Natural killer cell (primary cell): ENCODE results near the gene KDM6A. TPM values are rescaled to one million over a fixed set of nuclear protein-coding genes. Genes with fewer than 3 reads are reported as not detected.
A peak's percentile ranks its signal among the peaks of the same experiment; 100 is the strongest.

Experiments
- ATAC-seq, 3 donors: fragments of 150-1000 bp in 2 of 3; fragments of 200-7000 bp in 1 of 3; cut with Tn5 transposase; 1 replicate in 1 of 3; 2 replicates in 2 of 3; pipeline ENCODE4 v1.10.0; 2021; ENCODE audit warnings: mild to moderate bottlenecking in 2 of 3, moderate library complexity in 2 of 3
- DNase-seq, 2 donors: peaks; one replicate each; pipeline versions ENCODE4 v3.0.0 to v3.0.0-alpha.2; 2013 to 2021; ENCODE audit warnings: mixed read lengths in 1 of 2
- H3K27ac ChIP-seq: one replicate; pipeline ENCODE4 v1.5.1; 2013; ENCODE audit warnings: mild to moderate bottlenecking, low read length
- H3K27me3 ChIP-seq: one replicate; pipeline ENCODE4 v1.6.1; 2013; ENCODE audit warnings: low read length; ENCODE audit not compliant: control insufficient read depth, insufficient read depth
- H3K36me3 ChIP-seq: one replicate; pipeline ENCODE4 v1.6.1; 2013; ENCODE audit warnings: low read length; ENCODE audit not compliant: control insufficient read depth, insufficient read depth
- H3K4me1 ChIP-seq: one replicate; pipeline ENCODE4 v1.6.1; 2013; ENCODE audit warnings: low read length; ENCODE audit not compliant: control insufficient read depth, insufficient read depth
- H3K4me3 ChIP-seq: one replicate; pipeline ENCODE4 v1.5.1; 2013; ENCODE audit warnings: low read length
- H3K9me3 ChIP-seq: one replicate; pipeline ENCODE4 v1.6.1; 2013; ENCODE audit warnings: low read length; ENCODE audit not compliant: control insufficient read depth, insufficient read depth
- H3K27ac Mint-ChIP-seq, 2 donors: one replicate each; pipeline ENCODE4 v1.8.0; 2022; ENCODE audit warnings: mild to moderate bottlenecking in 2 of 2, mixed read lengths in 2 of 2, moderate library complexity in 1 of 2
- H3K27me3 Mint-ChIP-seq, 2 donors: one replicate each; pipeline ENCODE4 v1.8.0; 2022; ENCODE audit warnings: low read depth in 2 of 2, mixed read lengths in 2 of 2
- H3K36me3 Mint-ChIP-seq: one replicate; pipeline ENCODE4 v1.8.0; 2022; ENCODE audit warnings: mixed read lengths
- H3K4me1 Mint-ChIP-seq, 2 donors: one replicate each; pipeline ENCODE4 v1.8.0; 2022; ENCODE audit warnings: mixed read lengths in 2 of 2
- H3K4me3 Mint-ChIP-seq: one replicate; pipeline ENCODE4 v1.8.0; 2022; ENCODE audit warnings: mild to moderate bottlenecking, moderate library complexity, mixed read lengths
- H3K9me3 Mint-ChIP-seq, 2 donors: one replicate each; pipeline ENCODE4 v1.8.0; 2022; ENCODE audit warnings: mixed read lengths in 2 of 2
- CTCF ChIP-seq: fragments of 200-600 bp; IDR thresholded peaks from one replicate; pipeline ENCODE4 v1.8.0; 2022; ENCODE audit warnings: antibody characterized with exemption
- WGBS: methylation state at CpG from one replicate; pipeline ENCODE4 v1.1.7; 2013; ENCODE audit warnings: missing lambda C conversion rate; ENCODE audit not compliant: insufficient coverage; 5-methylcytosine and 5-hydroxymethylcytosine counted together
- intact Hi-C: fragments of 100-400 bp; cut with micrococcal nuclease; formaldehyde crosslinking; loops from one replicate; pipeline ENCODE4 v1.14.2; 2022
- total RNA-seq, 4 donors: library from RNA; stranded (reverse); fragments of 120-200 nt in 1 of 4; gene quantifications; one replicate each; pipeline versions ENCODE4 v1.2.3 to v1.2.4, GENCODE V29; 2013 to 2022

Gene KDM6A
- total RNA-seq, 3 donors from 2014 or later (not counting 1 experiment from before 2014, with no cell fraction given) = 60.8 to 121 (median 73.1) TPM

- H3K9me3 Mint-ChIP-seq = peaks cover 0 to under 1% of the 10 kb centered on the region in 2 donors
- 100% methylated on average over 1 of the region's 6 CpGs for whole genome bisulfite sequencing
- Histone ChIP-seq H3K4me3 (no peak overlapping the region), H3K4me1 (peaks cover 2% of the 10 kb centered on the region), H3K9me3 (no peaks in the 10 kb centered on the region), H3K36me3 (no peaks in the 10 kb centered on the region), H3K27ac (no peak overlapping the region), H3K27me3 (no peaks in the 10 kb centered on the region)
- H3K4me3 Mint-ChIP-seq = peak overlapping the region; percentile 71
- H3K4me1 Mint-ChIP-seq = peaks cover 43 to 69% of the 10 kb centered on the region in 2 donors
- H3K27ac Mint-ChIP-seq = peak overlapping the region in 1 of 2 donors; percentile 9
- peak in 2 of 3 donors; percentile 75 to 80 for ATAC-seq
- H3K27me3 Mint-ChIP-seq = no peaks in the 10 kb centered on the region
- H3K36me3 Mint-ChIP-seq = no peaks in the 10 kb centered on the region
- intact Hi-C loops = no loop called here
- DNase-seq = no peak
- no peak for TF ChIP-seq CTCF
Measured at GRCh38 chrX:44961817-44962607, 89.0 kb downstream of the KDM6A start.

- intact Hi-C loops = no loop called here
- H3K4me3 Mint-ChIP-seq = peak overlapping the region; percentile 26
- peaks cover 0 to 2% of the 10 kb centered on the region in 2 donors for H3K9me3 Mint-ChIP-seq
- TF ChIP-seq CTCF = no peak
- 100% methylated on average over 3 of the region's 5 CpGs for WGBS
- Histone ChIP-seq H3K27ac (no peak overlapping the region), H3K4me1 (peaks cover 2% of the 10 kb centered on the region), H3K36me3 (no peaks in the 10 kb centered on the region), H3K4me3 (no peak overlapping the region), H3K9me3 (no peaks in the 10 kb centered on the region), H3K27me3 (no peaks in the 10 kb centered on the region)
- H3K36me3 Mint-ChIP-seq = no peaks in the 10 kb centered on the region
- ATAC-seq (no peak), DNase-seq (no peak)
- H3K27ac Mint-ChIP-seq = peak overlapping the region; percentile 9 to 79
- H3K4me1 Mint-ChIP-seq = peaks cover 52 to 78% of the 10 kb centered on the region in 2 donors
- H3K27me3 Mint-ChIP-seq = no peaks in the 10 kb centered on the region
Measured at GRCh38 chrX:44962944-44963343, 90.0 kb downstream of the KDM6A start.

GRCh38 chrX:44967221-44967620, 94.2 kb downstream of the KDM6A start:
- no peak overlapping the region for H3K4me3 ChIP-seq
- no peaks in the 10 kb centered on the region for H3K9me3 ChIP-seq
- H3K27me3 Mint-ChIP-seq = no peaks in the 10 kb centered on the region
- WGBS = no CpG with 5 or more reads among the region's 1 CpG
- H3K4me1 Mint-ChIP-seq = peaks cover 60 to 74% of the 10 kb centered on the region in 2 donors
- H3K4me1 ChIP-seq = peaks cover 2% of the 10 kb centered on the region
- ATAC-seq (peak in 1 of 3 donors; percentile 27), DNase-seq (no peak)
- H3K4me3 Mint-ChIP-seq = peak overlapping the region; percentile 3
- intact Hi-C loops = no loop called here
- no peaks in the 10 kb centered on the region for H3K36me3 ChIP-seq
- peaks cover 0 to 2% of the 10 kb centered on the region in 2 donors for H3K9me3 Mint-ChIP-seq
- H3K36me3 Mint-ChIP-seq = no peaks in the 10 kb centered on the region
- no peak overlapping the region for H3K27ac ChIP-seq
- H3K27ac Mint-ChIP-seq = peak overlapping the region; percentile 14 to 78
- no peaks in the 10 kb centered on the region for H3K27me3 ChIP-seq
- TF ChIP-seq CTCF = no peak
